ENCODE data around the gene SLAMF6.

- TF ChIP-seq CTCF (IDR thresholded peaks at IDR 0.05; ENCODE audit: low read depth, low read length, missing input control) (no peak), FOXA1 (IDR thresholded peaks at IDR 0.05) (no peak), TAF1 (conservative IDR thresholded peaks at IDR 0.05) (no peak), MAX (IDR thresholded peaks at IDR 0.05) (no peak), ATF3 (IDR thresholded peaks at IDR 0.05) (no peak), GABPA (IDR thresholded peaks at IDR 0.05 in 1 of 2, conservative IDR thresholded peaks at IDR 0.05 in 1 of 2) (no peak), EGR1 (IDR thresholded peaks at IDR 0.05; ENCODE audit: low read depth in 2 of 2) (no peak), SP1 (IDR thresholded peaks at IDR 0.05) (no peak), ZBTB33 (IDR thresholded peaks at IDR 0.05) (no peak), REST (IDR thresholded peaks at IDR 0.05) (no peak), RAD21 (IDR thresholded peaks at IDR 0.05) (no peak), NR2F2 (IDR thresholded peaks at IDR 0.05) (no peak)
These were observed 51.8 kb downstream of the SLAMF6 start for GRCh38 chr1:160471253-160471652.

All from liver (tissue), 3 donors.